Stomach (tissue), 9 donors: ENCODE results near the gene PLA2G4B. TPM values are rescaled to one million over a fixed set of nuclear protein-coding genes. Genes with fewer than 3 reads are reported as not detected.

ENCODE experiments used
- DNase-seq, 2 donors: peaks; one replicate each; pipeline versions ENCODE4 v3.0.0 to v3.0.0-alpha.2; 2013 to 2019
- H3K27ac ChIP-seq, 5 donors: fragments of 200-600 bp in 4 of 5; sonication (generic) in 4 of 5; one replicate each; pipeline ENCODE4 v1.5.1; 2013 to 2019; ENCODE audit warnings: mild to moderate bottlenecking in 1 of 5, moderate library complexity in 1 of 5
- H3K27me3 ChIP-seq, 3 donors: fragments of 200-600 bp; sonication (generic); one replicate each; pipeline ENCODE4 v1.5.1; 2017 to 2019; ENCODE audit warnings: mixed run types in 1 of 3
- H3K36me3 ChIP-seq, 4 donors: fragments of 200-600 bp; sonication (generic); 1 replicate in 3 of 4; 2 replicates in 1 of 4; pipeline ENCODE4 v1.5.1; 2016 to 2019
- H3K4me1 ChIP-seq, 4 donors: fragments of 200-600 bp; sonication (generic); one replicate each; pipeline ENCODE4 v1.5.1; 2016 to 2019
- H3K4me3 ChIP-seq, 4 donors: fragments of 200-600 bp; sonication (generic) in 3 of 4; one replicate each; pipeline ENCODE4 v1.5.1; 2016 to 2019; ENCODE audit warnings: mild to moderate bottlenecking in 1 of 4
- H3K9me3 ChIP-seq, 4 donors: fragments of 200-600 bp; sonication (generic); one replicate each; pipeline ENCODE4 v1.5.1; 2016 to 2019
- EP300 ChIP-seq: sonication (generic); formaldehyde crosslinking; IDR thresholded peaks from one replicate; pipeline ENCODE4 v1.6.1; 2017; ENCODE audit warnings: antibody characterized with exemption
- POLR2A ChIP-seq, 4 donors: fragments of 450-650 bp; IDR thresholded peaks; one replicate each; pipeline ENCODE4 v1.6.1; 2016; ENCODE audit warnings: antibody characterized with exemption in 4 of 4, control low read depth in 2 of 4, mild to moderate bottlenecking in 1 of 4, moderate library complexity in 1 of 4
- POLR2AphosphoS5 ChIP-seq, 3 donors: sonication (generic); formaldehyde crosslinking; IDR thresholded peaks; one replicate each; pipeline ENCODE4 v1.6.1; 2016; ENCODE audit warnings: antibody characterized with exemption in 3 of 3
- WGBS, 5 donors: extraction: QIAGEN DNeasy Blood & Tissue Kit in 3 of 5; methylation state at CpG; one replicate each; pipeline versions ENCODE4 v1.1.5 to v1.1.7; 2013 to 2018; 5-methylcytosine and 5-hydroxymethylcytosine counted together
- intact Hi-C: fragments of 100-400 bp; cut with DNase I; formaldehyde crosslinking; loops from one replicate; pipeline ENCODE4 v1.15.1; 2023; ENCODE audit warnings: low total_unique reads
- polyA plus RNA-seq, 3 donors: library from polyadenylated mRNA; stranded (reverse); fragments of 200-250 nt; gene quantifications; one replicate each; pipeline ENCODE4 v1.2.3, GENCODE V29; 2013
- total RNA-seq, 5 donors: library from RNA; depleted of rRNA; stranded (reverse); fragments of >200 nt; gene quantifications; one replicate each; pipeline versions ENCODE4 v1.1.0 to v1.2.3, GENCODE V29; 2014 to 2016
- TF ChIP-seq, protein P1 (sequence below), 7 experiments: fragments of 450-650 bp in 4 of 7; fragments of 200-600 bp in 3 of 7; sonication (generic) in 3 of 7; IDR thresholded peaks; one replicate each; pipeline ENCODE4 v1.5.1; 2016 to 2019; ENCODE audit warnings: antibody characterized with exemption in 7 of 7, control low read depth in 2 of 7, mild to moderate bottlenecking in 1 of 7
- donor health status: healthy with polysubstance abuse.
- donor health status: Bipolar disorder and iron deficiency.
- donor health status: healthy.

The PLA2G4B gene
- total and polyA plus RNA-seq, 8 donors: 2.6 to 71.2 (median 14.0) TPM

DNA sequence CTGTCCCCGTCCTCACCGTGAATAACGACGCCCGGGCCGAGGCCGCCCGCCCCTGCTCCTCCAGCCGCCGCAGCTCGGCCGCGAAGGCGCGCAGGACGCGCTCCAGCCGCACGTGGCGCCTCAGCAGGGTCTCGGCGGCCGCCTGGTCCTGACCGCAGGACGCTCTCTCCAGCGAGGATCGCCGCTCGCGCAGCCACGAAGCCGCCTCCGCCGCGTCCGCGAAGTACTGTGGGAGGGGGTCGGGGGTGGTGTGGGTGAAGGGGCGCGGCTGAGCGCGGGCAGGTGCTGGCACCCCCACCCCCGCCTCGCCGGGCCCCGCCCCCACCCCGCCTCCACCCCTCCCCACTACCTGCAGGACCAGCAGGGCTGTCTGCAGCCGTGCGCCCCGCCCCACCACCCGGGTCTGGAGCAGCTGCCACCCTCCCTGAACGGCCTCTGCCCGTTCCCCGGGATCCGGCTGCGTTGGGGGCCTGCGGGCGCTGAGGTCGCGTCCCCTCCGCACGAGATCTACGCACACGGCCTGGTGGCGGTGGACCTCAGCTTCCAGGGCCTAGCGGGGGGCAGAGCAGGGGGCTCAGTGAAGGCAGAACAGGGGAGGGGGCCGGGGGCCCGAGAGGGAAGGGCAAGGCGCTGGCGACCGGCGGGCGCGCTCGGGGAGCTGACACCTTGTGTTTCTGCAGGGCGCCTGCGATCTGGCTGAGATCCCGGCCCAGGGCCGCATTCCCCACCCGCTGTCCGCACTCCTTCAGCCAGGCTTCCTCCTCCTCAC lies 43.5 kb downstream of the PLA2G4B start:
- Histone ChIP-seq H3K27ac (peak overlapping the region in 1 of 5 donors; percentile 13), H3K36me3 (no peaks in the 10 kb centered on the region), H3K9me3 (no peaks in the 10 kb centered on the region), H3K4me1 (peaks cover 12 to 25% (median 22%) of the 10 kb centered on the region in 4 donors), H3K4me3 (peak overlapping the region; percentile 39 to 45 (median 42)), H3K27me3 (peaks cover 0 to 29% (median 11%) of the 10 kb centered on the region in 3 donors)
- peak; percentile 48 to 69 for DNase-seq
- TF ChIP-seq POLR2A (IDR thresholded peaks at IDR 0.05) (no peak), EP300 (no peak), POLR2AphosphoS5 (IDR thresholded peaks at IDR 0.05) (no peak)
- TF ChIP-seq, protein P1, sequence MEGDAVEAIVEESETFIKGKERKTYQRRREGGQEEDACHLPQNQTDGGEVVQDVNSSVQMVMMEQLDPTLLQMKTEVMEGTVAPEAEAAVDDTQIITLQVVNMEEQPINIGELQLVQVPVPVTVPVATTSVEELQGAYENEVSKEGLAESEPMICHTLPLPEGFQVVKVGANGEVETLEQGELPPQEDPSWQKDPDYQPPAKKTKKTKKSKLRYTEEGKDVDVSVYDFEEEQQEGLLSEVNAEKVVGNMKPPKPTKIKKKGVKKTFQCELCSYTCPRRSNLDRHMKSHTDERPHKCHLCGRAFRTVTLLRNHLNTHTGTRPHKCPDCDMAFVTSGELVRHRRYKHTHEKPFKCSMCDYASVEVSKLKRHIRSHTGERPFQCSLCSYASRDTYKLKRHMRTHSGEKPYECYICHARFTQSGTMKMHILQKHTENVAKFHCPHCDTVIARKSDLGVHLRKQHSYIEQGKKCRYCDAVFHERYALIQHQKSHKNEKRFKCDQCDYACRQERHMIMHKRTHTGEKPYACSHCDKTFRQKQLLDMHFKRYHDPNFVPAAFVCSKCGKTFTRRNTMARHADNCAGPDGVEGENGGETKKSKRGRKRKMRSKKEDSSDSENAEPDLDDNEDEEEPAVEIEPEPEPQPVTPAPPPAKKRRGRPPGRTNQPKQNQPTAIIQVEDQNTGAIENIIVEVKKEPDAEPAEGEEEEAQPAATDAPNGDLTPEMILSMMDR (IDR thresholded peaks at IDR 0.05): no peak
- intact Hi-C loops: no loop called here
- WGBS, 5 donors: 8 to 30% (median 11%) methylated on average over 24 to 81 of the region's 81 CpGs

DNA sequence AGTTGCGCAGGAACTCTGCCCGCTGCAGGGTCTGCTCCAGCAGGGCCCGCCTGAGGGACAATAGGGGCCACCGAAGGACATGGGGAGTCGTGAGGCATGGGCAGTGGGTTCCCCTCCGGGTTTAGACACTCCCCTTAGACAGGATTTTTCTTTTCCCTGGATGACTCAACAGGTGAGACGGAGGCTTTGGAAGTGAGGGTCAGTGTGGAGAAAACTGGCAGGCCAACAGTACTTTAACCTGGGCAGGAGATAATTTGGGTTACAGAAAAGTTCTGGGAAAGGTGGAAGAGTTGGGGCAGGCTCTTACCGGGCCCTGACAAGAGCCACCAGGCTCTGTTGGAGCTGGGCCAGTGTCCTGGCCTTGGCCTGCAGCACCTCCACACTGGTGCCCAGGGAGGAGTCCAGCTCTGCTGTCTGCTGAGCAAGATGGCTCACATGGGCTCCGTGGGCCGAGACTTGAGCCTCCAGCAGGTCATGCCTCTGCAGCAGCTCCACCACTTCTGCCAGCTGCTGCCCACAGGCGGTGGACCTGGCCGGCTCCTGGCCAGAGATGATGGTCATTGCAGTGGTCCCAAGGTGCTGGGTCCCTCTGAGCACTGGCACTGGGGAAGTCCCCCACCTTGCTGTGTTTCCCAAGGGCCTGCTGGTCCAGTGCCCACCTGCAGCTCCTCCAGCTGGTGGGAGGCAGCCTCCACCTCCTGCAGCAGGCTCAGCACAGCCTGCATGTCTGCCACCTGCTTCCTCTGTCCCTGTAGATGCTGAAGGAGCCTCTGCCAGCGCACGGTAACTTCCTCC lies 44.2 kb downstream of the PLA2G4B start:
- H3K36me3 ChIP-seq: no peaks in the 10 kb centered on the region
- H3K9me3 ChIP-seq: no peaks in the 10 kb centered on the region
- peak overlapping the region; percentile 39 to 45 (median 42) for H3K4me3 ChIP-seq
- peak in 1 of 2 donors; percentile 43 for DNase-seq
- TF ChIP-seq, protein P1 (IDR thresholded peaks at IDR 0.05): no peak
- no peak for TF ChIP-seq POLR2A (IDR thresholded peaks at IDR 0.05)
- 45 to 77% (median 56%) methylated on average over 6 to 14 of the region's 14 CpGs for WGBS, 5 donors
- intact Hi-C loops: no loop called here
- peak overlapping the region in 1 of 5 donors; percentile 13 for H3K27ac ChIP-seq
- peaks cover 12 to 24% (median 22%) of the 10 kb centered on the region in 4 donors for H3K4me1 ChIP-seq
- H3K27me3 ChIP-seq: peaks cover 0 to 29% (median 11%) of the 10 kb centered on the region in 3 donors

DNA sequence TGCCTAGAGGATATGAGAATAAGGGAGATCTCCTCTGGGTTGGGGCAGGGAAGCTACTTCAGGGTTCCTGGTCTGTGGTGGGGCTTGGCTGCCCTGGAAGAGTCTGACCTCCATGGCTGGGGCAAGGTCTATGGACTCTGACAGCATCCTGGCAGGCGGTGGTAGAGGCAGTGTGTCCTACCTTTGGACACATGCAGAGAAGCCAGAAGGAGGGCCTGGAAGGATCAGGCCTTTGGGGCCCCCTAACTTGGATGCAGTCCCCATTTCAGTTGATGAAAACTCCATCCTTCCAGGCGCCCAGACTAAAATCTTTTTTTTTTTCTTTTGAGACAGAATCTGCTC lies 44.8 kb downstream of the PLA2G4B start:
- no peaks in the 10 kb centered on the region for H3K9me3 ChIP-seq
- H3K36me3 ChIP-seq: no peaks in the 10 kb centered on the region
- peaks cover 0 to 29% (median 11%) of the 10 kb centered on the region in 3 donors for H3K27me3 ChIP-seq
- TF ChIP-seq, protein P1 (IDR thresholded peaks at IDR 0.05): no peak
- TF ChIP-seq EP300 (no peak), POLR2A (IDR thresholded peaks at IDR 0.05) (no peak), POLR2AphosphoS5 (IDR thresholded peaks at IDR 0.05) (no peak)
- peaks cover 12 to 24% (median 20%) of the 10 kb centered on the region in 4 donors for H3K4me1 ChIP-seq
- 79 to 97% (median 92%) methylated on average over 2 of the region's 2 CpGs for WGBS, 5 donors
- H3K27ac ChIP-seq: no peak overlapping the region
- DNase-seq: no peak
- no peak overlapping the region for H3K4me3 ChIP-seq
- intact Hi-C loops: no loop called here

DNA sequence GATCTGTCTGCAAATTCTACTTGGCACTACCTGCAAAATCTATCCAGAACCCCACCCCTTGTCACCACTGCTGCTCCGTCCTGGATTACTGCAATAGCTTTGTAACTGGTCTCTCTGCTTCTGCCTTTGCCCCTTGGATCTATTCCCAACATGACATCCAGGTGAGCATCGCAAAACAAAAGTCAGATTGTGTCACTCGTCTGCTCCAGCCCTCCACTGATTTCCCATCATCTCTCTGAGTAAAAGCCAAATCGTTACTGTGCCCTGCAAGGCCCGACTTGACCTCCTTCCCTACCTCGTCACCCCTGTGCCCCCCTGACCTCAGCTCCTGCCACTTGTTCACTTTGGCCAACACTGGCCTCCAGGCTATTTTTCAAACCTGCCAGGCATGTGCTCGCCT lies 45.8 kb downstream of the PLA2G4B start:
- no peak overlapping the region for H3K27ac ChIP-seq
- intact Hi-C loops: no loop called here
- H3K36me3 ChIP-seq: no peaks in the 10 kb centered on the region
- H3K27me3 ChIP-seq: peaks cover 0 to 29% (median 11%) of the 10 kb centered on the region in 3 donors
- TF ChIP-seq EP300 (no peak), POLR2AphosphoS5 (IDR thresholded peaks at IDR 0.05) (no peak), POLR2A (IDR thresholded peaks at IDR 0.05) (no peak)
- no peak for DNase-seq
- peaks cover 12 to 24% (median 20%) of the 10 kb centered on the region in 4 donors for H3K4me1 ChIP-seq
- 88 to 93% (median 89%) methylated on average over 7 of the region's 7 CpGs for WGBS, 5 donors
- no peak overlapping the region for H3K4me3 ChIP-seq
- no peaks in the 10 kb centered on the region for H3K9me3 ChIP-seq
